CD4-positive, CD25-positive, alpha-beta regulatory T cell (primary cell): ENCODE results near the gene MCL1. TPM values are rescaled to one million over a fixed set of nuclear protein-coding genes. Genes with fewer than 3 reads are reported as not detected.

Experiments
- polyA plus RNA-seq, 4 donors: library from polyadenylated mRNA; unstranded; fragments of 300-500 nt; fragmentation: Illumina TruSeq; gene quantifications; one replicate each; pipeline ENCODE4 v1.2.3, GENCODE V29; 2021
- total RNA-seq: library from RNA; stranded (reverse); gene quantifications from one replicate; pipeline ENCODE4 v1.2.3, GENCODE V29; 2022

Gene MCL1
- total and polyA plus RNA-seq, 5 donors from 2014 or later = 167 to 764 (median 184) TPM

Other genes starting within 250 kb of the MCL1 start
- 51.3 TPM for gene RPRD2, start 215.5 kb downstream of the MCL1 start, total RNA-seq
- 10 to 100 TPM; 24.0 to 34.0 (median 32.5) TPM for gene RPRD2, start 215.5 kb downstream of the MCL1 start, polyA plus RNA-seq
- gene TARS2, start 92.2 kb downstream of the MCL1 start, total RNA-seq = 34.0 TPM
- 10 to 100 TPM; 28.6 to 36.6 (median 31.5) TPM for gene TARS2, start 92.2 kb downstream of the MCL1 start, polyA plus RNA-seq
- gene ECM1, start 71.5 kb downstream of the MCL1 start, total RNA-seq = 0.22 TPM
- under 1 TPM in 1 of 4 donors, not detected in 3; 0.10 TPM for gene ECM1, start 71.5 kb downstream of the MCL1 start, polyA plus RNA-seq
- not detected for gene FALEC, start 63.9 kb downstream of the MCL1 start, total RNA-seq
- under 1 TPM in 1 of 4 donors, not detected in 3; 0.42 TPM for gene FALEC, start 63.9 kb downstream of the MCL1 start, polyA plus RNA-seq
- gene ADAMTSL4, start 30.2 kb downstream of the MCL1 start, total RNA-seq = 0.12 TPM
- under 1 TPM in 1 of 4 donors, not detected in 3; 0.22 TPM for gene ADAMTSL4, start 30.2 kb downstream of the MCL1 start, polyA plus RNA-seq
- 169 TPM for gene ENSA, start 50.0 kb upstream of the MCL1 start, total RNA-seq
- 10 to 100 TPM; 41.2 to 61.9 (median 52.4) TPM for gene ENSA, start 50.0 kb upstream of the MCL1 start, polyA plus RNA-seq
- 8.6 TPM for gene GOLPH3L, start 117.5 kb upstream of the MCL1 start, total RNA-seq
- 10 to 100 TPM; 19.7 to 30.0 (median 24.9) TPM for gene GOLPH3L, start 117.5 kb upstream of the MCL1 start, polyA plus RNA-seq
- not detected for gene HORMAD1, start 141.3 kb upstream of the MCL1 start, total RNA-seq
- gene HORMAD1, start 141.3 kb upstream of the MCL1 start, polyA plus RNA-seq = not detected
- gene CTSS, start 186.2 kb upstream of the MCL1 start, total RNA-seq = 114 TPM
- 100 to 1,000 TPM; 158 to 227 (median 205) TPM for gene CTSS, start 186.2 kb upstream of the MCL1 start, polyA plus RNA-seq
- 18.0 TPM for gene CTSK, start 228.7 kb upstream of the MCL1 start, total RNA-seq
- gene CTSK, start 228.7 kb upstream of the MCL1 start, polyA plus RNA-seq = 1 to 10 TPM in 1 of 4 donors, under 1 TPM in 2, not detected in 1; 0.10 to 1.4 (median 0.82) TPM